GM04503 (cell line): Measurements from ENCODE around the gene CPHXL.

Experiments
- DNase-seq: peaks from one replicate; pipeline ENCODE4 v3.0.0-alpha.2; 2012; ENCODE audit warnings: low read depth

The CPHXL gene

GRCh38 chr16:75701361-75701760 is 24.9 kb downstream of the CPHXL start, which contains the start of gene DUXB:
TSS of gene DUXB (minus strand) at chr16:75701461. CDS start at chr16:75701418, 43 bp downstream.
- DNase-seq: no peak

GRCh38 chr16:75697571-75697970 is 28.7 kb downstream of the CPHXL start:
- DNase-seq: no peak

- DNase-seq: no peak
Measured at GRCh38 chr16:75695708-75696107, 30.6 kb downstream of the CPHXL start.

- no peak for DNase-seq
Measured at GRCh38 chr16:75687361-75687760, 38.9 kb downstream of the CPHXL start.

- DNase-seq: no peak
Measured at GRCh38 chr16:75682308-75682707, 44.0 kb downstream of the CPHXL start.

- DNase-seq: no peak
Measured at GRCh38 chr16:75679366-75679765, 46.9 kb downstream of the CPHXL start.

GRCh38 chr16:75676909-75677308 is 49.4 kb downstream of the CPHXL start, which contains the start of gene CPHXL2:
TSS of gene CPHXL2 (minus strand) at chr16:75677009. CDS start at chr16:75676999, 10 bp downstream.
- no peak for DNase-seq

- no peak for DNase-seq
Measured at GRCh38 chr16:75667503-75667902, 58.8 kb downstream of the CPHXL start.
